Esophagus squamous epithelium (tissue), 5 donors: ENCODE results near the gene TEKTIP1. TPM values are rescaled to one million over a fixed set of nuclear protein-coding genes. Genes with fewer than 3 reads are reported as not detected.
"Not testable (repeated sequence)": the region's sequence is repeated elsewhere in the genome, so short reads cannot be mapped to it uniquely, and the experiment has no call there.

Experiments used
- DNase-seq: peaks from one replicate; lab custom pipeline; 2025; lab: John Stamatoyannopoulos, UW
- H3K27ac ChIP-seq, 4 donors: fragments of 200-600 bp; sonication (generic); one replicate each; pipeline ENCODE4 v1.5.1; 2016 to 2019; ENCODE audit warnings: mild to moderate bottlenecking in 1 of 4
- H3K27me3 ChIP-seq, 4 donors: fragments of 200-600 bp; sonication (generic); 1 replicate in 3 of 4; 2 replicates in 1 of 4; pipeline versions ENCODE4 v1.5.1 to v1.6.0; 2017 to 2021; ENCODE audit warnings: antibody characterized with exemption in 1 of 4
- H3K36me3 ChIP-seq, 3 donors: fragments of 200-600 bp; sonication (generic); one replicate each; pipeline ENCODE4 v1.5.1; 2016 to 2019
- H3K4me1 ChIP-seq, 3 donors: fragments of 200-600 bp; sonication (generic); one replicate each; pipeline ENCODE4 v1.5.1; 2017 to 2019
- H3K4me3 ChIP-seq, 4 donors: fragments of 200-600 bp; sonication (generic); 1 replicate in 3 of 4; 2 replicates in 1 of 4; pipeline ENCODE4 v1.5.1; 2016 to 2019; ENCODE audit warnings: mild to moderate bottlenecking in 2 of 4, moderate library complexity in 1 of 4
- H3K9me3 ChIP-seq, 3 donors: fragments of 200-600 bp; sonication (generic); one replicate each; pipeline ENCODE4 v1.5.1; 2016 to 2019
- POLR2A ChIP-seq, 4 donors: fragments of 450-650 bp; IDR thresholded peaks; one replicate each; pipeline ENCODE4 v1.6.1; 2017; ENCODE audit warnings: antibody characterized with exemption in 4 of 4, mild to moderate bottlenecking in 4 of 4, moderate library complexity in 3 of 4
- WGBS, 2 donors: methylation state at CpG; one replicate each; pipeline ENCODE4 v1.1.5; 2018; 5-methylcytosine and 5-hydroxymethylcytosine counted together
- intact Hi-C: fragments of 100-400 bp; cut with DNase I; formaldehyde crosslinking; loops from one replicate; pipeline ENCODE4 v1.15.0; 2022
- total RNA-seq, 4 donors: library from RNA; depleted of rRNA; stranded (reverse); fragments of >200 nt; gene quantifications; one replicate each; pipeline ENCODE4 v1.1.0, GENCODE V29; 2016
- TF ChIP-seq, protein P1 (sequence below), 6 experiments: fragments of 450-650 bp in 4 of 6; fragments of 200-600 bp in 2 of 6; sonication (generic) in 2 of 6; IDR thresholded peaks; one replicate each; pipeline ENCODE4 v1.5.1; 2016 to 2019; ENCODE audit warnings: antibody characterized with exemption in 6 of 6, mild to moderate bottlenecking in 4 of 6, moderate library complexity in 4 of 6
- donor health status: DM: yes; HTN: yes; CAD: no.

The TEKTIP1 gene
- total RNA-seq, 4 donors from 2014 or later: 0.95 TPM; not detected in 3

DNA sequence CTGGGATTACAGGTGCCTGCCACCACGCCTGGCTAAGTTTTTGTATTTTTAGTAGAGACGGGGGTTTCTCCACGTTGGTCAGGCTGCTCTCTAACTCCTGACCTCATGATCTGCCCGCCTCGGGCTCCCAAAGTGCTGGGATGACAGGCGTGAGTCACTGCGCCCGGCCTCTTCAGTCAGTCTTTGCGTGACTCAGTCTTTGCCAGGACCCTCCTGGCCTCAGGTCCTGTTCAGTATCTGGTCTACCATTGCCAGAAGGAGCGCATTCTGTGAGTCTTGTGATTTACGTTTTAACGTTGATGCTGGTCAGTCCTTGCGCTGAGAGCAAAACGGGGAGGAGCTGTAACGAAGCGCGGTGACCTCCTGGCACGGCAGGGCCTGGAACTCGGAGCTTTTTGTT is 26.2 kb downstream of the TEKTIP1 start:
- no peaks in the 10 kb centered on the region for H3K36me3 ChIP-seq
- TF ChIP-seq, protein P1, sequence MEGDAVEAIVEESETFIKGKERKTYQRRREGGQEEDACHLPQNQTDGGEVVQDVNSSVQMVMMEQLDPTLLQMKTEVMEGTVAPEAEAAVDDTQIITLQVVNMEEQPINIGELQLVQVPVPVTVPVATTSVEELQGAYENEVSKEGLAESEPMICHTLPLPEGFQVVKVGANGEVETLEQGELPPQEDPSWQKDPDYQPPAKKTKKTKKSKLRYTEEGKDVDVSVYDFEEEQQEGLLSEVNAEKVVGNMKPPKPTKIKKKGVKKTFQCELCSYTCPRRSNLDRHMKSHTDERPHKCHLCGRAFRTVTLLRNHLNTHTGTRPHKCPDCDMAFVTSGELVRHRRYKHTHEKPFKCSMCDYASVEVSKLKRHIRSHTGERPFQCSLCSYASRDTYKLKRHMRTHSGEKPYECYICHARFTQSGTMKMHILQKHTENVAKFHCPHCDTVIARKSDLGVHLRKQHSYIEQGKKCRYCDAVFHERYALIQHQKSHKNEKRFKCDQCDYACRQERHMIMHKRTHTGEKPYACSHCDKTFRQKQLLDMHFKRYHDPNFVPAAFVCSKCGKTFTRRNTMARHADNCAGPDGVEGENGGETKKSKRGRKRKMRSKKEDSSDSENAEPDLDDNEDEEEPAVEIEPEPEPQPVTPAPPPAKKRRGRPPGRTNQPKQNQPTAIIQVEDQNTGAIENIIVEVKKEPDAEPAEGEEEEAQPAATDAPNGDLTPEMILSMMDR (IDR thresholded peaks at IDR 0.05): no peak
- no peak for TF ChIP-seq POLR2A (IDR thresholded peaks at IDR 0.05)
- peaks cover 0 to 9% (median 0%) of the 10 kb centered on the region in 3 donors for H3K4me1 ChIP-seq
- no peak overlapping the region for H3K27ac ChIP-seq
- H3K9me3 ChIP-seq: no peaks in the 10 kb centered on the region
- intact Hi-C loops: loop anchor here (5.0 kb wide), 1 partner anchor 58 kb away; the partner anchor contains the start of gene FZR1
- H3K27me3 ChIP-seq: no peaks in the 10 kb centered on the region
- WGBS, 2 donors: 76 to 86% methylated on average over 12 to 19 of the region's 19 CpGs
- DNase-seq: no peak
- H3K4me3 ChIP-seq: no peak overlapping the region

DNA sequence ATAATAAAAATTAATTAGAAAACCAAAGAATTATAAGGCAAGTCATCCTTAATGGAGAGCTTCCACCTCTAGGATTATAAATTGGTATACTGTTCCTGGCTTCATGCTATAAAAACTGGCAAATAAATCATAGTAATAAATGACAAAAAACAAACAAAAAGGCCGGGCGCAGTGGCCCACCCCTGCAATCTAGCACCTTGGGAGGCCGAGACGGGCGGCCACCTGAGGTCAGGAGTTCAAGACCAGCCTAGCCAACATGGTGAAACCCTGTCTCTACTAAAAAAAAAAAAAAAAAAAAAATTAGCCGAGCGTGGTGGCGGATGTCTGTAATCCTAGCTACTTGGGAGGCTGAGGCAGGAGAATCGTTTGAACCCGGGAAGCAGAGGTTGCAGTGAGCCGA is 31.1 kb downstream of the TEKTIP1 start:
- intact Hi-C loops: not testable (repeated sequence)

DNA sequence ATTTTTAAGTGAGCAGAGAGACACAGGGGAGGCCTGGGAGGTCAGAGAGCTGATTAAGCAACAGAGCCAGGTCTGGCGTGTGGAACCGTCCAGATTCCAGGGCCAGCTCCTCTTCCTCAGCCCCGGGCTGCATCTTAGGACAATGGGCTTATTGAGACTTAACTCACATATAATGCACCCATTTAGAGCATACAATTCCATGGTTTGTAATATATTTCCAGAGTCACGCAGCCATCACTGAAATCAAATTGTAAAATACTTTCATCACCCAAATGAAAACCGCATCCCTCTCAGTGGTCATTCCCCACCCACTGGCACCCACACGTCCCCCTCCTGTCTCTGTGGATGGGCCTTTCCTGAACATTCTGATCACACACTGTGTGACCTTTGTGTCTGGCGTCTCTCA is 31.6 kb downstream of the TEKTIP1 start:
- H3K4me1 ChIP-seq: peaks cover 13 to 47% (median 14%) of the 10 kb centered on the region in 3 donors
- TF ChIP-seq, protein P1 (IDR thresholded peaks at IDR 0.05): no peak
- no peak for TF ChIP-seq POLR2A (IDR thresholded peaks at IDR 0.05)
- DNase-seq: no peak
- 64 to 69% methylated on average over 7 of the region's 7 CpGs for WGBS, 2 donors
- intact Hi-C loops: no loop called here
- peaks cover 0 to 14% (median 3%) of the 10 kb centered on the region in 3 donors for H3K36me3 ChIP-seq
- no peaks in the 10 kb centered on the region for H3K27me3 ChIP-seq
- no peak overlapping the region for H3K27ac ChIP-seq
- no peaks in the 10 kb centered on the region for H3K9me3 ChIP-seq
- no peak overlapping the region for H3K4me3 ChIP-seq

More for the DNA sequence above, 31.1 kb downstream of the TEKTIP1 start:
- not testable (repeated sequence) for H3K27me3 ChIP-seq, H3K9me3 ChIP-seq, H3K36me3 ChIP-seq, DNase-seq, H3K4me3 ChIP-seq, H3K27ac ChIP-seq
- WGBS, 2 donors: 84 to 87% methylated on average over 11 of the region's 11 CpGs
- H3K4me1 ChIP-seq: peaks cover 11 to 42% (median 12%) of the 10 kb centered on the region in 3 donors

DNA sequence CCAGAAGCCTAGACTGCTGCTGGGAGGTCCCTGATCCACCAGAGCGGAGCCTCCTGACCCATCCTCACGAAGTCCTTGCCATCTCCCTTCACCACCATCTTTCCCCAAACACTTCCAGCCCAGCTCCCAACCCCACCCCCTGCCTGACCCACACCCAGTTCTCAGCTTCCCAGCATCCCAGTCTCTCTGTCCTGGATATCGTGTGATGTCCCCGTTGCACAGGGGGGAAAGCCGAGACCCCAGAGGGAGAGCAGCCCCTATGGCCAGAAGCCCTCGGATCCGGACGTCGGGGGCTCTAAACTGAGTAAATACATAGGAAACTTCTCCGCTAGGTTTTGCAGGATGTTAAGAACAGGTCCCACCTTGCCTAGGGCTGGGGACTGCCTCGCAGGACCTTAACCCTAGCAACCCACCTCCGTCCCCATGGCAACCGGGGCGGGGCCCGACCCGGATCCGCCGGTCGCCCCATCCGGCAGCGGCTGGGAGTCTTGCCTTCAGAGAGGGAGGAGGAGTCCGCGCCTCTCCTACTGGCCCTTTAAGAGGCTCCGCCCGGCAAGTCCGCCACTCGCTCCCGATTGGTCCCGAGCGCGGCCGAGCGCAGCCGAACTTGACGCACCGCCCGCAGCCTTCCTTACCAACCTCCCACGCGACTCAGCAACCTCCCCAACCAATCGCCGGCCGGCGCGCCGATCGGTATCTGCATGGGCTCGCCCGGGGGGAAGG is 33.3 kb downstream of the TEKTIP1 start:
- 5% methylated on average over 11 to 24 of the region's 48 CpGs for WGBS, 2 donors
- Histone ChIP-seq H3K4me1 (peaks cover 27 to 64% (median 29%) of the 10 kb centered on the region in 3 donors), H3K9me3 (no peaks in the 10 kb centered on the region), H3K27me3 (no peaks in the 10 kb centered on the region), H3K4me3 (peak overlapping the region; percentile 62 to 97 (median 80)), H3K36me3 (peaks cover 0 to 14% (median 3%) of the 10 kb centered on the region in 3 donors), H3K27ac (peak overlapping the region; percentile 63 to 98 (median 94))
- intact Hi-C loops: no loop called here
- peak; percentile 99 for DNase-seq
- TF ChIP-seq, protein P1 (IDR thresholded peaks at IDR 0.05): peak in 1 of 6 experiments; percentile 15
- no peak for TF ChIP-seq POLR2A (IDR thresholded peaks at IDR 0.05)

DNA sequence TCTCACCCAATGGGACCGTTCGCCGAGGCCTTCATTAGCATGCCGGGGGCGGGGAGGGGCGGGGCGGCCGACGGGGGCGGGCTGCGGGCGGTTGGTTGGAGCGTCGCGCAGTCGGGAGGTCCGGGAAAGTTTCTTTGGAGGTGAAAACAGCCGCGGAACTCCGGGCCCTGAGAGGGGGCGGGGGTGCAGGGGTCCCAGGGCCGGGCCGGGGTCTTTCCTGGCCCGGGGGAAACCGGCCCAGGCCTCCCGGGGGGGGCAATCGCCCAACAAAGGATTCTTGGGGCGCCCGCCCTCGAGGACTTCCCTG is 33.8 kb downstream of the TEKTIP1 start, which contains the start of gene HMG20B:
TSS of gene HMG20B (plus strand) at position 90 of the 307 bp plus-strand sequence. CDS start 366 bp downstream, outside the sequence.
- Histone ChIP-seq H3K27me3 (no peaks in the 10 kb centered on the region), H3K27ac (peak within 1 kb of the TSS; percentile 86 to 98 (median 94)), H3K4me1 (peaks cover 27 to 69% (median 31%) of the 10 kb centered on the region in 3 donors), H3K9me3 (no peaks in the 10 kb centered on the region), H3K4me3 (peak within 1 kb of the TSS; percentile 62 to 97 (median 80)), H3K36me3 (peaks cover 0 to 14% (median 3%) of the 10 kb centered on the region in 3 donors)
- WGBS, 2 donors: no CpG with 5 or more reads among the region's 30 CpGs
- no peak for DNase-seq
- peak in 2 of 4 donors; percentile 25 to 63 for TF ChIP-seq POLR2A (IDR thresholded peaks at IDR 0.05)
- TF ChIP-seq, protein P1 (IDR thresholded peaks at IDR 0.05): no peak
- intact Hi-C loops: no loop called here
